OCI-LY1 (cell line): ENCODE results near the gene CPPED1.

Source experiments
- H2AFZ ChIP-seq: fragments of 200-600 bp; sonication (generic), shearing (Covaris generic); 2 replicates; pipeline ENCODE4 v1.6.0; 2014; ENCODE audit warnings: antibody characterized with exemption, mild to moderate bottlenecking, low read length
- H3F3A ChIP-seq: fragments of 200-600 bp; sonication (generic), shearing (Covaris generic); 2 replicates; pipeline ENCODE4 v1.6.0; 2014; ENCODE audit warnings: mild to moderate bottlenecking, antibody characterized with exemption, low read length, moderate library complexity; ENCODE audit not compliant: insufficient read depth
- H3K27ac ChIP-seq: fragments of 200-600 bp; sonication (generic); 2 replicates; pipeline ENCODE4 v1.5.1; 2014; ENCODE audit warnings: low read length, mixed run types, mild to moderate bottlenecking, low read depth; ENCODE audit not compliant: poor library complexity, severe bottlenecking
- H3K27me3 ChIP-seq: fragments of 200-600 bp; sonication (generic); 2 replicates; pipeline ENCODE4 v1.6.0; 2014; ENCODE audit warnings: antibody characterized with exemption, mild to moderate bottlenecking, low read length, moderate library complexity; ENCODE audit not compliant: insufficient read depth
- H3K36me3 ChIP-seq: fragments of 200-600 bp; sonication (generic); 2 replicates; pipeline ENCODE4 v1.6.1; 2014; ENCODE audit warnings: mild to moderate bottlenecking, antibody characterized with exemption, low read length, moderate library complexity, mixed read lengths; ENCODE audit not compliant: insufficient read depth
- H3K4me1 ChIP-seq: fragments of 200-600 bp; sonication (generic); 2 replicates; pipeline ENCODE4 v1.5.1; 2014; ENCODE audit warnings: mild to moderate bottlenecking, low read length, moderate library complexity; ENCODE audit not compliant: insufficient read depth, severe bottlenecking
- H3K4me2 ChIP-seq: fragments of 200-600 bp; sonication (generic), shearing (Covaris generic); 2 replicates; pipeline ENCODE4 v1.6.1; 2014; ENCODE audit warnings: low read length
- H3K4me3 ChIP-seq: fragments of 200-600 bp; sonication (generic); 2 replicates; pipeline ENCODE4 v1.5.1; 2014; ENCODE audit warnings: low read length, low read depth, mild to moderate bottlenecking, mixed read lengths; ENCODE audit not compliant: poor library complexity, severe bottlenecking
- H3K79me2 ChIP-seq: fragments of 200-600 bp; shearing (Covaris generic); 2 replicates; pipeline ENCODE4 v1.6.1; 2016; ENCODE audit warnings: mixed run types, low read length, mixed read lengths; ENCODE audit not compliant: insufficient read depth
- H3K9ac ChIP-seq: fragments of 200-600 bp; sonication (generic), shearing (Covaris generic); 2 replicates; pipeline ENCODE4 v1.6.1; 2014; ENCODE audit warnings: mild to moderate bottlenecking, low read length, mixed read lengths
- H3K9me2 ChIP-seq: fragments of 200-600 bp; sonication (generic), shearing (Covaris generic); 2 replicates; pipeline ENCODE4 v1.6.1; 2014; ENCODE audit warnings: low read depth, mild to moderate bottlenecking, low read length, mixed read lengths
- H3K9me3 ChIP-seq: fragments of 200-600 bp; shearing (Covaris generic); 2 replicates; pipeline ENCODE4 v1.6.1; 2014; ENCODE audit warnings: low read length, mixed read lengths
- H4K20me1 ChIP-seq: fragments of 200-600 bp; sonication (generic), shearing (Covaris generic); 2 replicates; pipeline ENCODE4 v1.6.0; 2016; ENCODE audit warnings: mild to moderate bottlenecking, low read length; ENCODE audit not compliant: insufficient read depth
- EZH2 ChIP-seq: fragments of 200-600 bp; sonication (generic), shearing (Covaris generic); IDR thresholded peaks from 2 replicates; pipeline ENCODE4 v1.8.0; 2017; ENCODE audit warnings: borderline replicate concordance, mixed run types, mild to moderate bottlenecking, antibody characterized with exemption, low read length, moderate library complexity, mixed read lengths
- TF ChIP-seq, protein P1 (sequence below): fragments of 200-600 bp; sonication (generic), shearing (Covaris generic); IDR thresholded peaks from 2 replicates; pipeline ENCODE4 v1.5.1; 2017; ENCODE audit warnings: mild to moderate bottlenecking, antibody characterized with exemption, low read length, moderate library complexity, mixed read lengths

Gene CPPED1

DNA sequence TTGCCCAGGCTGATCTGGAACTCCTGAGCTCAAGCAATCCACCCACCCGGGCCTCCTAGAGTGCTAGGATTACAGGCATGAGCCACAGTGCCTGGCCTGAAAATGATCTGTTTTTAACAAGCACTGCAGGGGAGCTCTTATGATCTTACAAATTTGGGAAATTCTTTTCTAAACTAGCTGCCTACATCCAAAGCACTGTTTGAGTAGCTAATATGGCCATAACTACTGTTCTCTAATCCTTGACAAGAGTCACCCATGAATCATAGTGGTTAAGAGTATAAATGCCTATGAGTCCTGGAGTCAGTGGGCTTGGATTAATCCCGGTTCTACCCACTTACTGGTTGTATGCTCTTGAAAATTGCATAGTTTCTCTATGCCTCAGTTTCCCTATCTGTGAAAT, 1.4 kb upstream of the CPPED1 start:
- Histone ChIP-seq H3K4me3 (no peak overlapping the region), H3K9me2 (no peaks in the 10 kb centered on the region), H3K36me3 (no peaks in the 10 kb centered on the region), H3K4me1 (no peaks in the 10 kb centered on the region), H3K27me3 (no peaks in the 10 kb centered on the region), H3K4me2 (no peak overlapping the region), H4K20me1 (no peaks in the 10 kb centered on the region), H3K27ac (no peak overlapping the region), H3K79me2 (no peaks in the 10 kb centered on the region), H2AFZ (no peak overlapping the region), H3K9ac (no peak overlapping the region), H3K9me3 (no peaks in the 10 kb centered on the region), H3F3A (no peaks in the 10 kb centered on the region)
- TF ChIP-seq, protein P1, sequence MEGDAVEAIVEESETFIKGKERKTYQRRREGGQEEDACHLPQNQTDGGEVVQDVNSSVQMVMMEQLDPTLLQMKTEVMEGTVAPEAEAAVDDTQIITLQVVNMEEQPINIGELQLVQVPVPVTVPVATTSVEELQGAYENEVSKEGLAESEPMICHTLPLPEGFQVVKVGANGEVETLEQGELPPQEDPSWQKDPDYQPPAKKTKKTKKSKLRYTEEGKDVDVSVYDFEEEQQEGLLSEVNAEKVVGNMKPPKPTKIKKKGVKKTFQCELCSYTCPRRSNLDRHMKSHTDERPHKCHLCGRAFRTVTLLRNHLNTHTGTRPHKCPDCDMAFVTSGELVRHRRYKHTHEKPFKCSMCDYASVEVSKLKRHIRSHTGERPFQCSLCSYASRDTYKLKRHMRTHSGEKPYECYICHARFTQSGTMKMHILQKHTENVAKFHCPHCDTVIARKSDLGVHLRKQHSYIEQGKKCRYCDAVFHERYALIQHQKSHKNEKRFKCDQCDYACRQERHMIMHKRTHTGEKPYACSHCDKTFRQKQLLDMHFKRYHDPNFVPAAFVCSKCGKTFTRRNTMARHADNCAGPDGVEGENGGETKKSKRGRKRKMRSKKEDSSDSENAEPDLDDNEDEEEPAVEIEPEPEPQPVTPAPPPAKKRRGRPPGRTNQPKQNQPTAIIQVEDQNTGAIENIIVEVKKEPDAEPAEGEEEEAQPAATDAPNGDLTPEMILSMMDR: no peak
- no peak for TF ChIP-seq EZH2

DNA sequence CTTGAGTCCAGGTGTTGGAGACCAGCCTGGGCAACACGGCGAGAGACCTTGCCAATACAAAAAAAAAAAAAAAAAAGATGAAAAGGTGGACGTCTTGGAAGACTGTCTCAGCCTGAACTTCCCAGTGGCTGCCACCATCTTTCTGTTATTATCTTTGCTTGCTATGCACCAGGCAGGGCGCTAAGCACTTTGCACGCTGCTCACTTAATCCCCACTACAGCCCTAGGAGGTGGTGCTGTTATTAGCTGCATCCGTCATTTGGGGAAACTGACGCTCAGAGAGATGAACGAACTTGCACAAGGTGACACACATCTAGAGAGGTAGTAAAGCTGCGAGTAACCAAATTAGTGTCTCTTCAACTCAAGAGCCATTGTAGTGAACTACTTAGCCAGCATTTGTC, 708 bp upstream of the CPPED1 start:
- no peak overlapping the region for H3K4me2 ChIP-seq
- no peak for TF ChIP-seq EZH2
- TF ChIP-seq, protein P1: no peak
- no peak overlapping the region for H3K4me3 ChIP-seq
- H3K9me3 ChIP-seq: no peaks in the 10 kb centered on the region
- H3K27ac ChIP-seq: no peak overlapping the region
- no peaks in the 10 kb centered on the region for H3K79me2 ChIP-seq
- H3K9me2 ChIP-seq: no peaks in the 10 kb centered on the region
- H3F3A ChIP-seq: no peaks in the 10 kb centered on the region
- no peaks in the 10 kb centered on the region for H3K4me1 ChIP-seq
- H3K36me3 ChIP-seq: no peaks in the 10 kb centered on the region
- H3K9ac ChIP-seq: no peak overlapping the region
- no peaks in the 10 kb centered on the region for H4K20me1 ChIP-seq
- H3K27me3 ChIP-seq: no peaks in the 10 kb centered on the region
- H2AFZ ChIP-seq: no peak overlapping the region

DNA sequence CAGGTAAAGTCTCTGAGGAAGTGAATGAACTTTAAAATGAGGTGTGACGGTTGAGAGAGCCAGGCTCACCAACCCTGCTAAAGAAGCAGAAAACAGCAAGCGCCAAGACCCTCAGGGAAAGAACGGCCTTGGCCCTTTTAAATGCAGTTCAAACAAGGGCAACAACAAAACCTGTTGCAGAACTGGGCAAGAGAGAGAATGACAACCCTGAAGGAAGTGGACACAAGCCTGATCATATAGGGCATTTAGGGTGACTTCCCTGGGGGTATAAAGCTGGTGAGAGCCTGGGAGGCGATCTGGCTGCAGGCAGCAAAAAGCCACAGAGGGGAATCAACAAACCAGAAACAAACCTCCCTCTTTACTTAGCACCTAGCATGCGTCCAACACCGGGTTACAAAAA, 1.0 kb downstream of the CPPED1 start:
- Histone ChIP-seq H3K4me1 (no peaks in the 10 kb centered on the region), H3K4me2 (no peak overlapping the region), H3F3A (no peaks in the 10 kb centered on the region), H3K9ac (no peak overlapping the region), H3K4me3 (no peak overlapping the region), H3K79me2 (no peaks in the 10 kb centered on the region), H3K27me3 (no peaks in the 10 kb centered on the region), H3K36me3 (no peaks in the 10 kb centered on the region), H3K9me2 (no peaks in the 10 kb centered on the region), H4K20me1 (no peaks in the 10 kb centered on the region), H3K27ac (no peak overlapping the region), H3K9me3 (no peaks in the 10 kb centered on the region), H2AFZ (no peak overlapping the region)
- no peak for TF ChIP-seq EZH2
- TF ChIP-seq, protein P1: no peak
